ENCODE results near the gene GALNT14.
"Not testable (repeated sequence)": the region's sequence is repeated elsewhere in the genome, so short reads cannot be mapped to it uniquely, and the experiment has no call there.

GALNT14 gene

GRCh38 chr2:30920511-30920910, 217.7 kb downstream of the GALNT14 start:
- no peak for TF ChIP-seq CTCF (IDR thresholded peaks at IDR 0.05; ENCODE audit: borderline replicate concordance, insufficient read depth, low read depth, low read length)
- no peak overlapping the region for H3K4me3 ChIP-seq (ENCODE audit: low read depth, low read length)

- no peak overlapping the region for H3K4me3 ChIP-seq (ENCODE audit: low read depth, low read length)
- peak; percentile 53; the same call in 1 of the 2 replicates for TF ChIP-seq CTCF (IDR thresholded peaks at IDR 0.05; ENCODE audit: borderline replicate concordance, insufficient read depth, low read depth, low read length)
These were observed 222.8 kb downstream of the GALNT14 start for GRCh38 chr2:30915486-30915885.

- no peak for TF ChIP-seq CTCF (IDR thresholded peaks at IDR 0.05; ENCODE audit: borderline replicate concordance, insufficient read depth, low read depth, low read length)
- H3K4me3 ChIP-seq (ENCODE audit: low read depth, low read length): no peak overlapping the region
These were observed 223.8 kb downstream of the GALNT14 start for GRCh38 chr2:30914456-30914855.

- TF ChIP-seq CTCF (IDR thresholded peaks at IDR 0.05; ENCODE audit: borderline replicate concordance, insufficient read depth, low read depth, low read length): no peak
- no peak overlapping the region for H3K4me3 ChIP-seq (ENCODE audit: low read depth, low read length)
These were observed 226.2 kb downstream of the GALNT14 start for GRCh38 chr2:30912056-30912455.

GRCh38 chr2:30911327-30911726, 226.9 kb downstream of the GALNT14 start:
- H3K4me3 ChIP-seq (ENCODE audit: low read depth, low read length): no peak overlapping the region
- no peak for TF ChIP-seq CTCF (IDR thresholded peaks at IDR 0.05; ENCODE audit: borderline replicate concordance, insufficient read depth, low read depth, low read length)

GRCh38 chr2:30910686-30911085, 227.6 kb downstream of the GALNT14 start:
- no peak overlapping the region for H3K4me3 ChIP-seq (ENCODE audit: low read depth, low read length)
- no peak for TF ChIP-seq CTCF (IDR thresholded peaks at IDR 0.05; ENCODE audit: borderline replicate concordance, insufficient read depth, low read depth, low read length)

- H3K4me3 ChIP-seq (ENCODE audit: low read depth, low read length): not testable (repeated sequence)
These were observed 233.8 kb downstream of the GALNT14 start for GRCh38 chr2:30904437-30904836.

GRCh38 chr2:30903326-30903725, 234.9 kb downstream of the GALNT14 start:
- H3K4me3 ChIP-seq (ENCODE audit: low read depth, low read length): no peak overlapping the region
- no peak for TF ChIP-seq CTCF (IDR thresholded peaks at IDR 0.05; ENCODE audit: borderline replicate concordance, insufficient read depth, low read depth, low read length)

All from GM12875 (cell line).